HG03558 (cell line): ENCODE results near the gene TES.

Experiments used
- ATAC-seq: cut with Tn5 transposase; IDR thresholded peaks from one replicate; pipeline ENCODE4 v1.9.1; 2021; ENCODE audit warnings: moderate number of reproducible peaks; ENCODE audit not compliant: unreplicated experiment; ENCODE audit errors: extremely low read depth

Gene TES

GRCh38 chr7:116193329-116194087 is 16.8 kb upstream of the TES start:
- no peak for ATAC-seq

DNA sequence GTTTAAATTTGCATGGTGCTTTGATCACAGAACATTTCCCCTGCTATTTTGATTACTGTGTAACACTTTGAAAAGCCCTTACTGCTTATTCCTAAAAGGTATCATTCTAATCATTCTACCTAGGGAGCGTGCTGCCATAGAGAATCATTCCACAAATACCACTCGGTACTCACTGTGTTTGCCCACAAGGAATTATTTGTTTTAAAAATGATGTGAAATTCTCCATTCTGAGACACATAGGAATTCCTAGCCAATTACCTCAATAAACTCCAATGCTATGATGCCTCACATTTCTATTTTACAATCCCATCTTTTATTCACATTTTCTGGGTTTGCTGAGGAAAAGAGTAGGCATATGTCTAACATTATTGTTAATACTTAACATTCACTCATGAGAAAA is 16.2 kb upstream of the TES start:
- no peak for ATAC-seq

DNA sequence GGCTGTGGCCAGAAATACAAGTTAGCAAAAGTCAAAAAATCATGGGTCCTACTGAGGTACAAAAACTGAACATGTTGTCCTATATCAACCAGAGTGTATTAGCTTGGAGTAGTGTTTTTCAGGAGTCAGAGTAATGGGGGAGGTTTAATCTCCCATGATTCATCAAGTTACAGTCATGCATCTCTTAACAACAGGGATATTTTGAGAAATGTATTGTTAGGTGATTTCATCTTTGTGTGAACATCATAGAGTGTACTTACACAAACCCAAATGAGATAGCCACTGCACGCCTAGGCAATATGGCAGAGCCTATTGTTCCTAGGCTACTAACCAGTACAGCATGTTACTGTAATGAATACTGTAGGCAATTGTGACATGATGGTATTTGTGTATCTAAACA is 14.9 kb upstream of the TES start:
- ATAC-seq: no peak

DNA sequence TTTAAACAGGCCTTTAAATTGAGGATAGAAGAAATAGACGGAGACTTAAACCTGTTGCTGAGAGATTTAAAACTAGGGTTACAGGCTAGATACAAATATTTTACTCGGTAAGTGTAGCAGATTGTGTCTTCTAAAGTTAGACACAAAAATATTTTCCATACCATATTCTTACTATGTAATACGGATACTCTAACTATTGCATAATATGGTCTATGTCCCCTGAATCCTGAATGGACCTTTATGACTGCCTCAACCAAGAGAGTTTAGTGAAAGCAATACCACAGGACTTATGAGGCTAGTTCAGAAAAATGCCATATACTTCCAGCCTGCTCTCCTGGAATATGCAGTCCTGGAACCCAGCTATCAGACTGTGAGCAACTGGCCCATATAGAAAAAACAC is 13.4 kb upstream of the TES start:
- no peak for ATAC-seq

GRCh38 chr7:116197360-116197759 is 13.0 kb upstream of the TES start:
- no peak for ATAC-seq

DNA sequence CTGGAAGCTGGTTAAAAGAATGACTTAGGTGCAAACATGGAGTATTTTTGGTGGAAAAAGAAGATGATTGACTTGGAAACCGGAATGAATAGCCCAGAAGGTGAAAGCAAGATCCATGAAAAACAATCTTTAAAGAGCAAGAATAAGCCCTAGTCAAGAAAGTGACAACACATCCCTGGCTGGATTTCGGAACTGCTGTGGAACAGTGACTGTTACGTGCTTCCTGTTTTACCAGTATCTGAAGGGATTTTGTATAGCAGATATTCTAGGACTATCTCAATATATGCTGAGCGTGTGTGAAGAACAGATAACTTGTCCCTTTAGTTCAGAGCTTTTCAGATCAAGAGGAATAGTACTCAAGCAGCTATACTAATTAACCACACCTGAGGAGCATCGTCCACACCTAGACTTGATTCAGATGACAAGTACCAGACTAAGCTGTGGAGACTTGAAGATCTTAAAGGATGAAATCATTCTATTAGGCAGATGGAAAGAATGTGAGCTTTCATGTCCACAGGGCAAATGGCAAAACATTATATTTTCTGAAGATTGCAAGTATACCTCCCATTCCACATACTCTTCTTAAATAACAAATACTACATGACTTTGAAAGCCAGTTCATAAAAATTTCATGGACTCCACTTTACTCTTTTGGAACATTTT is 11.5 kb upstream of the TES start:
- no peak for ATAC-seq

- no peak for ATAC-seq
Measured at GRCh38 chr7:116200963-116201362, 9.4 kb upstream of the TES start.

DNA sequence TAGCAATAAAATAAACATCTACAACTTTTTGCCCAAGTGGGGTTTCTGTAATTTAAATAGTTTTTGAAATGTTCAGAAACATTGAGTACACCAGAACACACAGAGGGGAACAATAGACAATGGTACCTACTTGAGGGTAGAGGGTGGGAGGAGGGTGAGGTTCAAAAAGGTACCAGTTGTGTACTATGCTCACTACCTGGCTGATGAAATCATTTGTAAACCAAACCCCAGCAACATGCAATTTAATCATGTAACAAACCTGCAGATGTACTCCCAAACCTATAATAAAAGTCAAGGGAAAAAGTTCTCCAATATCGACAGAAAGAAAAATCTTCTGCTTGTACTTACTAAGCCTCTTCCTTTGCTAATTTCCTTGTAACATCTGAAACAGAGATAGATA is 4.2 kb upstream of the TES start:
- no peak for ATAC-seq

GRCh38 chr7:116208919-116209318 is 1.4 kb upstream of the TES start:
- no peak for ATAC-seq

- no peak for ATAC-seq
Measured at GRCh38 chr7:116209561-116210070, 723 bp upstream of the TES start.

- peak; percentile 37 for ATAC-seq
Measured at GRCh38 chr7:116211006-116211912, 920 bp downstream of the TES start.

- no peak for ATAC-seq
Measured at GRCh38 chr7:116211913-116212596, 1.7 kb downstream of the TES start.

DNA sequence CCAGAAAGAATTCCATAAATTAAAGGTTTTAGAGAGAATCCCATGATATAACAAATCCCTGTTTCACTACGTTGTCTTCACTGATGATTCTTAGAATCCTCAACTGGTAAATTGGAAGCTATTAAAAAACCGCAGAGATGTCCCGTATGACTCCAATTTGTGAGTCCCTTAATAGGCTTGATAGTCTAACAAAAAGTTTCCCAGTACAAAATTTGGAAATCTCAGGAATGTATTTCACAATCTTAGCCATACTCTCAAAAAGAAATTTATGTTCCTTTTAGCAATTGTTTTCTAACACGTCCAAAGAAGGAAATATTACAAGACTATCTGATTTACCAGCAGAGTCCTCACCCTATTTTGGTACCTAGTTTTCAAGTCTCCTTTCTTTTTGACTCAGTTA is 2.5 kb downstream of the TES start:
- ATAC-seq: no peak

DNA sequence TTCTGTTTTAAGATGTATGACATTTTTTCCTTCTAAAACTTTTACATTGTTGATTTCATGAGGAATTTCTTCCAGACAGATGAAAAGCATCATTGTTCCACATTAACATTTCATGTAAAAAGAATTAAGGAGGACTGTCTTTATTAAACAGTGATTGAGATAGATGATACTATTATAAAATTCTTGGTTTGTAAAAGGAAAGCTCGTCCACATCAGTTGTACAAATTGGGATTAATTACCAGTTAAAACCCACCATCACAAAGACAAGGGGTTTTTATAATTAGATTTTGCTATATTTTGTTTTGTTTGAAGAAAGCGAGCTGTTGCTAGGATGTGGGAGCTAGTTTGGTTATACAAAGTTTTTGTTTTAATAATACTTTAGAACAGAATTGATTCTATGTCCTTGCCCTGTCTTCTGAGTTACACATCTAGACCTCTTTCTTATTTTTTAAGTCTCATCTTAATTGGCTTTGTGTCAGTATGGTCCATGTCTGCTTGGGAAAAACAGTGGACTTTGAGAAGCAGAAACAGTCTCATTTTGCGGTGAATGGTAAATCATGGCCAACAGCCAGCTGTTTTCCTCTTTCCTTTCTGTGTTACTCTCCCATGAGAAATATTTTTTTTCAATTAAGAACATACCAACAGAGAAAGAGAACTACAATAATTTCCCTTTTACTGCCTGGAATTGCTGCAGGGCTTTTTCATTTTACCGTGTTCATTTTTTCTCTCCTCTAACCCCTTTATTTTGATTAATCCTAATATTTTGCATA is 3.2 kb downstream of the TES start:
- no peak for ATAC-seq

DNA sequence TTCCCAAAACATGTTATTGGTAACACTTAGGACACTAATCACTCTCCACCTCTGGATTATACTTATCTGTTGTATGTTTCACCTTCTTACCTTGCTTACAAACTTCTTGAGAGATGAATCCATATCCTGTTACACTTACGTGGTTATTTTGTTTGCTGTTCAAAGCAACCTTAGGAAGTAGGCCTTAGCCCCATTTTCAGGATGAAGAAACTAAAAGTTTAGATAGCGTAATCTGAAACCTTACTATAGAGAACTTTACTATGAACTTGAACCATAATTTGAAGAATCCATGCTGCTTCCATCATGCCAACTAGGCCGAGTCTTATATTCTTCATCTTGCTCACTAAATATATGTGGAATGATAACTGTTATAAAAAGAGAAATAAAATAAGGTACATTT is 4.6 kb downstream of the TES start:
- ATAC-seq: no peak

- ATAC-seq: no peak
Measured at GRCh38 chr7:116215551-116215950, 5.2 kb downstream of the TES start.

DNA sequence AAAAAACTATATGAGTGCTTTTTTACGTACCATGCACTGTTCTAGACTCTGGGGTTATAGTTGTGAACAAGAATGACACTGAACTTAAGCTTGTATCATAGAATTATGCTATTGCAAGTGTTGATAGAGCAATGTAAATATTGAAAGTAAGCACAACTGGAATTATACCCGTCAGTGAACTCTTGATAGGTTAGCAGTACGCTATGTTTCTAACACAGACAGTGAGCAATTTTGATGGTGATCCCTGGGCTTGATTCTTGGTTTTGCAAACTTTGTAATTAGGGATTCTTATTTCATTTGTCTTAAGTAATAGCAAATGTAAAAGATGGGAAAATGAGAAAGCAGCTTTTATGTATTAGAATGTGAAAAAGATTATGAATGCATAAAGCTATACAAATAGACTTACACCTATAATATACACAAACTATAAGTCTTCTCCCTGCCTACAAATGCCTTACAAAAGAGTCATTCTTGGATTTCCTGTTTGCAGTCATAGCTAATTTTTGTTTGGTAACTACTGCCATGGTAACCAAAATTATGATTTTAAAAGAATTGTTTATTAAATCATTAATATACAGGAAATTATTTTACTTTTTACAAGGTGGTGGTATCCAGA is 6.7 kb downstream of the TES start:
- ATAC-seq: no peak

GRCh38 chr7:116218051-116218645 is 7.8 kb downstream of the TES start:
- ATAC-seq: no peak

GRCh38 chr7:116218747-116219146 is 8.4 kb downstream of the TES start:
- no peak for ATAC-seq
